K562 treated with DMSO at 1 percent for 48 hours (cell line): ENCODE results near the gene CHRD. TPM values are rescaled to one million over a fixed set of nuclear protein-coding genes. Genes with fewer than 3 reads are reported as not detected.

Experiments
- total RNA-seq: library from RNA; unstranded; fragments of 300-600 nt; gene quantifications from 2 replicates; pipeline ENCODE4 v1.2.3, GENCODE V29; 2022; ENCODE audit warnings: low replicate concordance; ENCODE audit errors: extremely low read depth

Gene CHRD
- not detected in 2 replicates for total RNA-seq

GRCh38 chr3:184379358-184380184 lies at the start of gene CHRD:
Gene CHRD, plus strand, starts transcription at chr3:184380054. Its CDS starts 265 bp downstream, at chr3:184380319.

GRCh38 chr3:184337399-184337714 lies 42.5 kb upstream of the CHRD start, which contains the start of gene FAM131A:
Gene FAM131A, plus strand, starts transcription at chr3:184337600. Its CDS starts 31 bp downstream, at chr3:184337631.

GRCh38 chr3:184361532-184361931 lies 18.3 kb upstream of the CHRD start, which contains the start of the genes CLCN2 and POLR2H:
Gene CLCN2, minus strand, starts transcription at chr3:184361605. Its CDS starts 126 bp downstream, at chr3:184361479.
Gene POLR2H, plus strand, starts transcription at chr3:184361710. Its CDS starts 1,783 bp downstream, at chr3:184363493.

GRCh38 chr3:184377882-184378445 lies 1.9 kb upstream of the CHRD start, which contains the start of gene THPO:
Gene THPO, minus strand, starts transcription at chr3:184378207. Its CDS starts 1,948 bp downstream, at chr3:184376259.

Other genes with a start within 250 kb of the CHRD start
- not detected in 2 replicates for gene EIF2B5, start 244.7 kb upstream of the CHRD start, total RNA-seq
- gene DVL3, start 224.7 kb upstream of the CHRD start, total RNA-seq: not detected in 2 replicates
- gene AP2M1, start 205.2 kb upstream of the CHRD start, total RNA-seq: 892 TPM in 1 of 2 replicates, not detected in the other
- gene ABCF3, start 193.9 kb upstream of the CHRD start, total RNA-seq: not detected in 2 replicates
- gene VWA5B2, start 150.5 kb upstream of the CHRD start, total RNA-seq: not detected in 2 replicates
- not detected in 2 replicates for gene ALG3, start 131.1 kb upstream of the CHRD start, total RNA-seq
- gene EEF1AKMT4, start 130.4 kb upstream of the CHRD start, total RNA-seq: not detected in 2 replicates
- gene CAMK2N2, start 118.5 kb upstream of the CHRD start, total RNA-seq: not detected in 2 replicates
- gene ECE2, start 104.0 kb upstream of the CHRD start, total RNA-seq: not detected in 2 replicates
- 440 TPM in 1 of 2 replicates, not detected in the other for gene PSMD2, start 80.8 kb upstream of the CHRD start, total RNA-seq
- gene EIF4G1, start 65.4 kb upstream of the CHRD start, total RNA-seq: 513 TPM in 1 of 2 replicates, not detected in the other
- not detected in 2 replicates for gene FAM131A, start 42.5 kb upstream of the CHRD start, total RNA-seq
- not detected in 2 replicates for gene CLCN2, start 18.4 kb upstream of the CHRD start, total RNA-seq
- gene POLR2H, start 18.3 kb upstream of the CHRD start, total RNA-seq: not detected in 2 replicates
- not detected in 2 replicates for gene THPO, start 1.8 kb upstream of the CHRD start, total RNA-seq
- gene EPHB3, start 181.7 kb downstream of the CHRD start, total RNA-seq: not detected in 2 replicates